NCI-H460 (cell line): ENCODE results near the gene BMP8A. TPM values are rescaled to one million over a fixed set of nuclear protein-coding genes. Genes with fewer than 3 reads are reported as not detected.
"Not testable (repeated sequence)": the region's sequence is repeated elsewhere in the genome, so short reads cannot be mapped to it uniquely, and the experiment has no call there.

Experiments
- DNase-seq: peaks from one replicate; pipeline ENCODE4 v3.0.0-alpha.2; 2016; ENCODE audit warnings: low read depth; ENCODE audit errors: extremely low read depth
- total RNA-seq: library from RNA; depleted of rRNA; stranded (reverse); fragments of >200 nt; shearing (Covaris generic); gene quantifications from 2 replicates; pipeline ENCODE4 v1.2.3, GENCODE V29; 2014

Gene BMP8A
- total RNA-seq, 1 experiment from 2014 or later: not detected

- no peak for DNase-seq
These were observed 33.3 kb downstream of the BMP8A start for GRCh38 chr1:39524591-39525365.

DNA sequence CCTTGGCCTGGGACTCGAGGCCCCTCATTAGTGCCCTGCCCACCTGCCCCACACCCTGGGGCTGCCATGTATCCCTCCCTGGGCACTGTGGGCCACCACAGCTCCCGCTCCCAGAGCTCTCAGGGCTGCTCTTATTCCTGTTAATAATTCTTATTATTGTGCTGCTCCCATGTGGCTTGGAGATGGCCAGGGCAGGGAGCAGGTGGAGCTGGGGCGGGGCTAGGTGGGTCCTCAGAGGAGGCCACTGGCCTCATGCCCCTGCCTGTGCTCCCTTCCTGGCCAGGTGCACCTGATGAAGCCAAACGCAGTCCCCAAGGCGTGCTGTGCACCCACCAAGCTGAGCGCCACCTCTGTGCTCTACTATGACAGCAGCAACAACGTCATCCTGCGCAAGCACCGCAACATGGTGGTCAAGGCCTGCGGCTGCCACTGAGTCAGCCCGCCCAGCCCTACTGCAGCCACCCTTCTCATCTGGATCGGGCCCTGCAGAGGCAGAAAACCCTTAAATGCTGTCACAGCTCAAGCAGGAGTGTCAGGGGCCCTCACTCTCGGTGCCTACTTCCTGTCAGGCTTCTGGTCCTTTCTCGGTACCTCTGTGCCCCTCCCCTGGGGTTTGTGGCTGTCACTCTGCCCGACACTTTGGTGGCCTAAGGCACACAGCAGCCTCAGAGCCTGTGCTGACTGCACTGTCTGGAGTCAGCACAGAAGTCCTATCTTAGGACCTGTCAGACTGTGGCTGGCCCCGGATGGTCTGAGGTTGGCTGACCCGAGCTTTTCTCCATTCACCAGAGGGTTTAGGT is 34.1 kb downstream of the BMP8A start:
- no peak for DNase-seq

DNA sequence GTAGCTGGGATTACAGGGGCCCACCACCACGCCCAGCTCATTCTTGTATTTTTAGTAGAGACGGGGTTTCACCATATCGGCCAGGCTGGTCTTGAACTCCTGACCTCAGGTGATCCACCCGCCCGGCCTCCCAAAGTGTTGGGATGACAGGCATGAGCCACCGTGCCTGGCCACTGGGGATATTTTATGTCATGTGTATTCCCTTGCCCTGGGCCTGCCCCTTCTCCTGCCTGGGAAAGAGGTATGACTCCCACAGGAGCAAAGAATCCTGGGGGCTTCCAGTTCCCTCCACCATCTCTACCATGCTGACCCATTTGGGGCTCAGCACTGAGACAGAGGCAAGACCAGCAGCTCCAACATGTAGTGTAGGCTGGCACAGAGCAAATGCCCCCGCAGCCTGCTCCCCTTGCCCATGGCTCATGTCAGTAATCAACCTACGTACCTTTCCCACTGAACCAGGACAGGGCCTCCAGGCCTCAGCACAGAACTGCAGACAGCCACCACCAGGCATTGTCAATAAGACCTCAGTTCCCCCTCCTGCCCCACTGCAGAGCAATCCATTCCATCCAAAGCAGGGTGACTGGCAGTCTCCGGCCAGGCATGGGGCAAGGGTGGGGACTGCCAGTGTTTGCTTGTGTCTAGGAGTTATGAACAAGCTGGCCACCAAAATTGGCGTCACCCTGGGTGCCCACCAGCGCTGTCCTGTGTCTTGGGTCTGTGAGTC is 35.2 kb downstream of the BMP8A start:
- no peak for DNase-seq

DNA sequence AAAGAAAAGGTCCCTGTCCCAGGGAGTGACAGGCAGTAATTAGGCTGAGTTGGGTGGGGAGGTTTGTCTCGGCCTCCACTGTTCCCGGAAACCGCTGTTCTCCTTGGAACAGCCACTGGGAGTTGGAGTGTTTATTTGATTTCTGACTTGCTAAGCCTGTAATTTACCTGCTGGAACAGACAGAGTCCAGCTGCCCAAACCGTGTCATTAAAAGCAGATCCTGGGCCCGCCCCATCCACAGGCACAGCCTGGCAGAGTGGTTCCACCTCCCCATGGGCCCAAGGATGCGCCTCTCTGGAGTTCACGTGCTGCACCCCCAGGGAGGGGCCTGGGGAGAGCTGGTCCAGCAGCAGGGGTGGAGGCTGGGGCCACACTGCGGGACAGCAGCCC is 35.7 kb downstream of the BMP8A start:
- DNase-seq: not testable (repeated sequence)

GRCh38 chr1:39528082-39528481 is 36.6 kb downstream of the BMP8A start:
- DNase-seq: no peak

GRCh38 chr1:39529901-39530535 is 38.6 kb downstream of the BMP8A start:
- no peak for DNase-seq

DNA sequence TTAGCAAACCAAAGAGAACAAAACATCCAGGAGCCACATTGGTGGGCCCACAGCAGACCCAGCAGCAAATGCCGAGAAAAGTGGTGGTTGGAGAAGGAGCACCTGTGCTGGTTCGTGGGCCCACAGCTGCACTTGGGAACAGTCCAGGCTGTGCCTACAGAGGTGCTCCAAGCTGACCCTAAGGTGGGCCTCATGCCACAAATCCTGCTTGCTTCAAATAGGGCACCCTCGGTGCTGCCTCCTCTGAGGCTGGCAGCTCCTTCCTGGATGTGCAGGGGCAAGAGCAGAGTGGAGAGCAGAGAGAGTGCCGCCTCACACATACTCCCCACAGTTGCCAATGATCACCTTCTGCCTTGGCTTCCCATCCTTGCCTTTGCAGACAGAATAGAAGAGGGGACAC is 40.1 kb downstream of the BMP8A start:
- DNase-seq: no peak

GRCh38 chr1:39533442-39533841 is 42.0 kb downstream of the BMP8A start:
- no peak for DNase-seq

GRCh38 chr1:39538531-39539251 is 47.3 kb downstream of the BMP8A start:
- no peak for DNase-seq

GRCh38 chr1:39539252-39539790 is 47.9 kb downstream of the BMP8A start:
- DNase-seq: peak; percentile 69

DNA sequence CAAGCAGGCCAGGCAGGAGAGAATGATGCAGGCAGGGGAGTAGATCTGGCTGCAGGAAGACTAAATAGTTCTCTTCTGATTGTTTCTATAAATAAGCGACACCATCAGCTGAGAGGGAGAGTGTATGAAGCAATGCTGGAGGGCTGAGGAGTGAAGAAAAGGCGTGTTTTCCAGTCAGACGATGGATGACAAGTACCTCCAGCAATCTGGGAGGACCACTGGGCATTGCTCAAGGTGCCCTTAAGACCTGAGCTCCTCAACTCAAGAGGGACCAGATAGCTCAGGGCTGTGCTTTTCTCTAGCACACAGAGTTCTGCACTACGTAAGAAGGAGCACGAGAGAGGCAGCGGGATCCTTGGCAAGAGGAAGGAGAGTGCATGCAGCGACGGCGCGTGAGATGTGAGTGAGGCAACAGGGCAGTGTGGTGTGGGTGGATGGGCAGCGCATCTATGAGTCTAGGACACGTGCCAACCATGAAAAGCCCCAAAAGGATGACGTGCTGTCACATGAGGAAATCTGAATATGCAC is 49.1 kb downstream of the BMP8A start:
- no peak for DNase-seq

- no peak for DNase-seq
These were observed 51.5 kb downstream of the BMP8A start for GRCh38 chr1:39542924-39543323.

- DNase-seq: no peak
These were observed 52.9 kb downstream of the BMP8A start for GRCh38 chr1:39544327-39544726.

DNA sequence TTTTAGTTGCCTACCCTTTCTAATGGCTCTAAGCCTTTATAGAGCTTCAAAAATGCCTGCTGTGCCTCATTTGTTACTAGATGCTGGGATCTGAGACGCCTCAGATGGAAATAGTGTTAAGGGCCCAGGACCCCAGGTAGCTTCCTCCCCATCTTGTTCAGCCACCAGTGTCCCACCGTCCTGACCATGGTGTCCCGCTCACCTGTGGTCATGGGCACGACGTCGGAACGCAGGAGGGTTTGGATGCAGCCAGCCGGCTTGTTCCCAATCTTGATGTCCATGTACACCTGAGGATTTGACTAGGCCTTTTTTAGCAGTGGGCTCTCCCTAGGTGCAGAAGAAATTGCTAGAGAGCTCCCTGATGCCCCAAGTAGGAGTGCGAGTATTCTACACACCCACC is 54.1 kb downstream of the BMP8A start:
- no peak for DNase-seq

DNA sequence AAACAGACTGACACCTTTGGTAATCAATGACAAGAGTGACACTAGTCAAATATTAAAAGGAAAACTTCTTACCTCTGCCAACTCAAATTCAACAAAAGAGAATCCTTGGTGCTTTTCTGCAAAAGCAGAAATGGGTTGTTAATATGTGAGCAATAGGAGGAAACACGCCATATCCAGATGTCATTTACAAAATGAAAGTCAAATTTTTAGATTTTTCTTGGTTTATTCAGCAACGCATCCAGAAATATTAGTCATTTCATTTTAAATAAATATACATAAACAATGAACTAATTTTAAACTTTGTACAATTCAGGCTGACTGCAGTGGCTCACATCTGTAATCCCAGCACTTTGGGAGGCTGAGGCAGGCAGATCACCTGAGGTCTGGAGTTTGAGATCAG is 62.8 kb downstream of the BMP8A start:
- DNase-seq: no peak

DNA sequence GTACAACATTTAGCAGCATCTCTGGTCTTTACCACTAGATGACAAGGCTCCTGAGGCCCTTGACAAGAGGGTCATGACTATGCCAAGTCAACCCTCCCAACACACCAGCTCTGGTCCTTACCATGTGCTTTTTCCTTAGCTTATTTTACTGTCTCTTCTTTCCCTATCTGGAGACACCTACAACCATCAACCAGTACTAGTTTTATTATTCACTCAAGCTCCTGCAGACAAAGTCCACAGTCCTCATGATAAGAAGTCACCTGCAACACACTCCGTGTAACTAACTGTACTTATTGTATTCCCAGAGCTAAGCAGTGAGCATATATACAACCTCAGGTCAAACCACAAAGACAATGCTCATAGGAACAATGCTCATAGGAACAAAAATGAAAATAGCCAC is 69.8 kb downstream of the BMP8A start:
- DNase-seq: no peak

DNA sequence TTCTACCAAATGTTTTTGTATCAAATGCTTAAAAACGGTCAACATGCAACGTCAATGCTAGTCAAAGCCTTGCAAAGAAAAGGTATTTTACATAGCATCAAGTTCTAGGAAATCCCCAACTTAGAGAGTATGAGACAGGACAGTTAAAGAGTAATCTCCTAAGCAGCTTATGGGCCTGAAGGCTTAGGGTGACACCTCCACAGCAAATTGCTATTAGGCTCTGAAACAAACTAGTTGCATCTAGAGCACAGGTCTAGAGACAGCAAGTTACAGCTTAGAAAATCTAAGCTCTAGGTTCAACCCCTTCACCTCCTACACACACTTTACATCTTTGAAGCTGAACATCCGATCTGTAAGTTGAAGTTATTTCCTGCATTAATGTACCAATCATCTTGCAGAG is 71.5 kb downstream of the BMP8A start:
- DNase-seq: no peak

- no peak for DNase-seq
These were observed 72.2 kb downstream of the BMP8A start for GRCh38 chr1:39563669-39564068.

DNA sequence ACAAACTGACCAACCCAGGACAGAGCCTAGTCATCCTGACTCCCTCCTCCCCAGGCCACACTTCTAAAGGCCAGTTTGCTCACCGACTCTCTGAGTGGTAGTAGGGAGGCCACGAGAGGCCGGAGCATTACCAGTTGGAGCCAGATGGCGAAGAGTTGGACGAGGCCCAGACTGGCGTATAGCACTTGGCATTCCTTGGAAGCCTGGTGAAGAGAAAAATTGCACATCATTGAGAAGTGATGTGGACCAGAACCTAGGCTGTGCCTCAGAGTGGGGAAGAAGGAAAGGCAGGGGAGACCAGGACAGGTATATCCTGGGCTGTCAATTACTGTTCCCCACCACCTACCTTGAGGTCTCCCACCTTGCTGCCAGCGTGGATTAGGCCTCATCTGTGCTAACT is 72.9 kb downstream of the BMP8A start:
- no peak for DNase-seq

- DNase-seq: no peak
These were observed 73.5 kb downstream of the BMP8A start for GRCh38 chr1:39564941-39565340.
